Astrocyte of the cerebellum (primary cell): Measurements from ENCODE around the gene NPR3.

Experiments
- DNase-seq: peaks from one replicate; pipeline ENCODE4 v3.0.0-alpha.2; 2011; ENCODE audit warnings: low read depth
- H3K4me3 ChIP-seq: 2 replicates; pipeline ENCODE4 v1.5.1; 2011; ENCODE audit warnings: mild to moderate bottlenecking, low read depth, low read length, moderate library complexity
- CTCF ChIP-seq: IDR thresholded peaks from 2 replicates; pipeline ENCODE4 v1.5.1; 2012; ENCODE audit warnings: low read length, low read depth, moderate library complexity, mild to moderate bottlenecking; ENCODE audit errors: missing control alignments
- in situ Hi-C: cut with HindIII; loops from 2 replicates; pipeline ENCODE4 v1.10.0; 2017; ENCODE audit warnings: low sequenced_read_pairs

NPR3 gene

GRCh38 chr5:32767948-32768467 is 56.9 kb downstream of the NPR3 start:
- in situ Hi-C loops = no loop called here
- no peak for TF ChIP-seq CTCF
- no peak overlapping the region for H3K4me3 ChIP-seq
- no peak for DNase-seq

GRCh38 chr5:32769711-32770110 is 58.6 kb downstream of the NPR3 start:
- TF ChIP-seq CTCF = no peak
- DNase-seq = no peak
- H3K4me3 ChIP-seq = no peak overlapping the region
- in situ Hi-C loops = no loop called here

- no peak overlapping the region for H3K4me3 ChIP-seq
- no peak for DNase-seq
- in situ Hi-C loops = no loop called here
- TF ChIP-seq CTCF = no peak
Observed at GRCh38 chr5:32770444-32770843, 59.3 kb downstream of the NPR3 start.

GRCh38 chr5:32771037-32771436 is 59.9 kb downstream of the NPR3 start:
- no peak overlapping the region for H3K4me3 ChIP-seq
- TF ChIP-seq CTCF = no peak
- in situ Hi-C loops = no loop called here
- DNase-seq = no peak

DNA sequence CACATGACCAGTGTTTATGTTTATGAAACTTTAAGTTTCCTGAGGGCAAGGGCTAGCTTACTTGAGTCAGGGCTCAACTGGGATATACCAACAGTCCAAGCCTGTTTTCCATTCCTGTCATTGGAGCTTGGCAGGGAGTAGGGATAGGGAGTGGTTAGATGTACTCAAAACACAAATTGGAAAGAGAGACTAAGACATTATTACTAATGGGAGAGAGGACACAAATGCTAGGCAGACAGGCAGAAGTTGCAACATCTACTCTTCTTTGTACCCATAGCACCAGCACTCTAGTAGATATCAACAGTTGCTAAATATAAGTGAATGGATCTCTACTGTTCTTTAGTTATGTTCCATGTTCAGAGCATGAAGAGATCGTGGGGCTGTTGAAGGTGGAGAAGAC is 62.8 kb downstream of the NPR3 start:
- DNase-seq = no peak
- no peak for TF ChIP-seq CTCF
- H3K4me3 ChIP-seq = no peak overlapping the region
- in situ Hi-C loops = no loop called here

- no peak for DNase-seq
- in situ Hi-C loops = no loop called here
- H3K4me3 ChIP-seq = no peak overlapping the region
- no peak for TF ChIP-seq CTCF
Observed at GRCh38 chr5:32776200-32776599, 65.1 kb downstream of the NPR3 start.

GRCh38 chr5:32777222-32777621 is 66.1 kb downstream of the NPR3 start:
- no peak for TF ChIP-seq CTCF
- in situ Hi-C loops = no loop called here
- no peak for DNase-seq
- no peak overlapping the region for H3K4me3 ChIP-seq
